Loucy (cell line): ENCODE data around the gene TM4SF18.

Experiments
- CTCF ChIP-seq: fragments of 200-600 bp; sonication (generic); conservative IDR thresholded peaks from 2 replicates; pipeline ENCODE4 v1.5.1; 2014; ENCODE audit warnings: mild to moderate bottlenecking, antibody characterized with exemption, low read length
- EZH2phosphoT487 ChIP-seq: fragments of 200-600 bp; IDR thresholded peaks from 2 replicates; pipeline ENCODE4 v1.6.1; 2018; ENCODE audit warnings: antibody characterized with exemption, mild to moderate bottlenecking, moderate library complexity, borderline replicate concordance

GRCh38 chr3:149382101-149382467, 48.6 kb upstream of the TM4SF18 start:
- no peak for TF ChIP-seq CTCF
- no peak for TF ChIP-seq EZH2phosphoT487
